ENCODE measurements around the gene GPR151.

Gene GPR151

DNA sequence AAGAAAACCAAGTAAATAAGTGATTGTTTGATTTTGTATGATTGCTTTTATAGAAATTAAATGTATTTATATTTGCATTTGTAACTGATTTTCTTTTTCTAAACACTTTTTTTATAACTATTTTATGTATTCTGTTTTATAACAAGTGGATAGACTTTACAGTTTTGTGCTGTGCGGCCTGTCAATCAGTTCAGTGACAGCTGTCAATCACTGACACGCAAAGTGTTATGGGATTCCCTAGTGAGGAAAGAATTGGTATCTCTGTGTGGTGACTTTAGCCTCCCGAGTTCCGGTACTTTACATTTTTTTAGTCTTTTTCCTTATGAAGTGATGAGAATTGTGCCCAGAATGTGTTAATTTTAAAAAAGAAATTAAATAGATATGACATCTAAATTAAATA is 16.3 kb downstream of the GPR151 start:
- no peak overlapping the region for H3K4me3 ChIP-seq (ENCODE audit: low read depth, low read length)
- TF ChIP-seq, protein P1, sequence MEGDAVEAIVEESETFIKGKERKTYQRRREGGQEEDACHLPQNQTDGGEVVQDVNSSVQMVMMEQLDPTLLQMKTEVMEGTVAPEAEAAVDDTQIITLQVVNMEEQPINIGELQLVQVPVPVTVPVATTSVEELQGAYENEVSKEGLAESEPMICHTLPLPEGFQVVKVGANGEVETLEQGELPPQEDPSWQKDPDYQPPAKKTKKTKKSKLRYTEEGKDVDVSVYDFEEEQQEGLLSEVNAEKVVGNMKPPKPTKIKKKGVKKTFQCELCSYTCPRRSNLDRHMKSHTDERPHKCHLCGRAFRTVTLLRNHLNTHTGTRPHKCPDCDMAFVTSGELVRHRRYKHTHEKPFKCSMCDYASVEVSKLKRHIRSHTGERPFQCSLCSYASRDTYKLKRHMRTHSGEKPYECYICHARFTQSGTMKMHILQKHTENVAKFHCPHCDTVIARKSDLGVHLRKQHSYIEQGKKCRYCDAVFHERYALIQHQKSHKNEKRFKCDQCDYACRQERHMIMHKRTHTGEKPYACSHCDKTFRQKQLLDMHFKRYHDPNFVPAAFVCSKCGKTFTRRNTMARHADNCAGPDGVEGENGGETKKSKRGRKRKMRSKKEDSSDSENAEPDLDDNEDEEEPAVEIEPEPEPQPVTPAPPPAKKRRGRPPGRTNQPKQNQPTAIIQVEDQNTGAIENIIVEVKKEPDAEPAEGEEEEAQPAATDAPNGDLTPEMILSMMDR (IDR thresholded peaks at IDR 0.05; ENCODE audit: low read depth, low read length): no peak

DNA sequence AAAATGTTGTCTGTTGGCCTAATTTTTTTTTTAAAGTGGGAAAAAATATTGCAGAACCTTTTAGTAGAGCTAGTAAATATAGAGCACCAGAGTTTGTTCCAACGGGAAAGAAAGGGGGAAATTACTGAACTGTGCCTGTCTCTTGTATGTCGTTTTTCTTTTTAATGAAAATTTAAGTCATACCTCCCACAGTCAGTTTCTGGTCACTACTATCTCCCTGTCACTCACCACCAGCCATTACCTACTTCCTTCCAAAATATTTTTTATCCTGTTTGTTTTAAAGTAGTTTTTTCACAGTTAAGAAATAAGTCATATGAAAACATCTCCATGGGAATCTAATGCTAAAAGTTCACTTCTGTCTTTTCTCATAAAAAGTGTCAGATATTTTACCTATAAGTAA is 21.3 kb downstream of the GPR151 start:
- H3K4me3 ChIP-seq (ENCODE audit: low read depth, low read length): no peak overlapping the region
- TF ChIP-seq, protein P1 (IDR thresholded peaks at IDR 0.05; ENCODE audit: low read depth, low read length): no peak

DNA sequence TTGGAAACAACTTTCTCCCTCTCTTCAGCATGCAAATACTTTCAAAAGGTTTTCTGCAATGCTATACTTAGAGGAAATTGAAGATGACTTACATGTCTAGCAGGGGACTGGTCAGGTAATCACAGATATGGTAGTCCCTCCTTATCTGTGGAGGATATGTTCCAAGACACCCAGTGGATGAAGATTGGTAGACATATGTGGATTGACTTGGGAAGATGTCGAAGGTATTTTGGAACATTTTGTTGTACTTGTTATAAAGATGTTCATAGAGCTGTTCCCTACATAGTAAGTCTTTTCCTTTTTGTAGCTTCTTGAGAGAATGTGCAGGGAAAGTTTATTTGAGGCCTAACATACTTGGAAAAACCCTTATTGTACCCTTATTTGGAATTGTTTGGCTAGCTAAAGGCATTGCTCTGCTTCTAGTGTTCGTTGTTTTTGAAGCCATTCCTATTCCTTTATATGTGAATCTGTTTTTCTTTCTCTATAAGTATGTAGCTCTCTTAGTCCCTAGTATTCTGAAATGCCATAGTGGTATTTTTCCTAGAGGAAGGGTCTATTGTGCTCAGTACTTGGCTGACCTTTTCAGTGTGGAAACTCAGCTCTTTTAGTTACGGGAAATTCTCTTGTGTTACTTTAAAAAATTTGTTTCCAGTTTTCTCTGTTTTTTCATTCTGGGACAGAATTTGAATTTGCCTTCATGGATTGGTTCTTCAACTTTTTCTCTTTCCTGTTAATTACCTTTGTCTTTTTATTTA is 25.7 kb downstream of the GPR151 start:
- TF ChIP-seq, protein P1 (IDR thresholded peaks at IDR 0.05; ENCODE audit: low read depth, low read length): no peak
- H3K4me3 ChIP-seq (ENCODE audit: low read depth, low read length): no peak overlapping the region

DNA sequence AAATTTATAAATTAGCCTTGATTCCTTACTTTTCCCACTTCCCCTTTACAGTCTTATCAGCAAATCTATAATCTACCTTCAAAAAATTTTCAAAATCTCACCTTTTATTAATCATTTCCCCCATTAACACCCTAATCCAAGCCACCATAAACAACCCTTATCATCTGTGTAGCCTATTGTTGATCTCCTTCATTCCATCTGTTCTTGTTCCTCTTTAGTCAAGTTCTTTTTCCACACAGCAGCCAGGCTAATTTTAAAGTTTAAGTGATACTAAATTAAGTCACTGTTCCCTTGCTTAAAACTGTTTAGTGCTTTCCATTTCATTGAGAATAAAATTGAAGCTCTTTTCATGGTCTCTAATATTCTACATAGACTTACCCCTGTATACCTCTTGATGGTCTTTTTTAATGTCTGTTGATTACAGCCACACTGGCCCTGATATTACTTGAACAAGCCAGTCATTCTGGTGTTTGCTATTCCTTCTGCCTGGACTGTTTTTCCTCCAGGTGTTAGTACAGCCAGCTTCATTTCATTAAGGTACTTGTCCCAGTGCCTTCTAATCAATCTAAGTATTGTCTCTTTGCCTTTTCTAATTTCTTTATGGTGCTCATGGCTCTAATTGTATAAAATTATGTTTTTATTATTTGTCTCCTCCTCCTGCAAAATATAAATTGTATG is 31.1 kb downstream of the GPR151 start:
- TF ChIP-seq, protein P1 (IDR thresholded peaks at IDR 0.05; ENCODE audit: low read depth, low read length): no peak
- H3K4me3 ChIP-seq (ENCODE audit: low read depth, low read length): no peak overlapping the region

DNA sequence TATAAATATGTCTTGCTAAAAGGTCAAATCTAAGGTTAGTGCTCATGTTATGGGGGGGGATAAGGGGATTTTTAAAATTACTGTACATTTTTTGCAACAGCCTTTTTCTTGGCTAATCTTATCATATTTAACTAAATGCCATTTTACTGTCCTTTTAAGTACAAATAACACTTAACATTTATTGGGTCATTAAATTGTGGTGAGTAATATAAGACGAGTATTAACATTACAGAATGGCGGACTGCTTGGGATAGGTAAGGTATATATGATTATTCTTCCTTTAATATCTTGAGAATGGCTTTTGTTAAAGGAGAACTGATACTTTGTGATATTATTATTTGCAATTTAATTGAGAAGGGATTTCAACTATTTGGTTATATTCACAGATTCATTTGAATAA is 33.2 kb downstream of the GPR151 start:
- TF ChIP-seq, protein P1 (IDR thresholded peaks at IDR 0.05; ENCODE audit: low read depth, low read length): no peak
- H3K4me3 ChIP-seq (ENCODE audit: low read depth, low read length): no peak overlapping the region

DNA sequence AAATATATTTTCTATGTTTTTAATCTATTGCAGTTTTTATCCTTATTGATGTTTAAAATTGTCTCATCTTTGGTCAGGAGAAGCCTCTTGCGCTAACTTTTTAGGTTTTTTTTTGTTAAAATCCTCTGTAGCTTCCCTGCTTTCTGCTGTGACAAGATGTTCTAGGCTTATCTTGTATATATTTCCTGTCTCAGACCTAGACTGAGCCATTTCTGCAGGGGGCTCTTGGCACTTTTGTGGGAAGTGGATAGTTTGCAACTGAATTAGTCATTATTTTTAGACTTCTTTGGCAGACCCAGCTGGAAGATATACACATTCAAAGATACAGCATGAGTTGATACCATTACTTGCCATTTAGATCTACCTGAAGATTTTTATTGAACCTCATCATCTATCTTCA is 40.1 kb downstream of the GPR151 start:
- H3K4me3 ChIP-seq (ENCODE audit: low read depth, low read length): no peak overlapping the region
- TF ChIP-seq, protein P1 (IDR thresholded peaks at IDR 0.05; ENCODE audit: low read depth, low read length): no peak

DNA sequence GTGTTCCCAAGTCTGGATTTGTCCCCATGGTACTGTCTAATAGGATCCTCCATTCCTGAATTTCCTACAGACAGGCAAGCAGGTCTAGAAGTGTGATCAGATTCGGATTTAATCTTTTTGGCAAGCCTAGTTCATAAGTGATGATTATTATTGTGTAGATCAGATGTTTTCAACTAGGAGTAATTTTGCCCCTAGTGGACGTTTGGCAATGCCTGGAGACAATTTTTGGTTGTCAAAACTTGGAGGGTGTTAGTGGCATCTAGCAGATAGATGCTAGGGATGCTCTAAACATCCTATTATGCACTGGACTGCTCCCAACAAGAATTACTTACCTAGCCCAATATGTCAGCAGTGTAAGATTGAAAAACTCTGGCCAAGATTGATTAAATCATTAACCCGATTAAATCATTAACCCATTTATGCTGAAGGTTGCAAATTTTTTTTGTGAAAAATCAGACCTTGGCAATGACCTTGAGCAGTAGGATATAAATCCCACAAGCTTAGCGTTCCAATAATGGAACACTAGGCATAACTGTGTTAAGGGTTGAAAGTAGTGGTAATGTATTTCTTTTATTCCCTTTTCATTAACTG is 40.7 kb downstream of the GPR151 start:
- H3K4me3 ChIP-seq (ENCODE audit: low read depth, low read length): no peak overlapping the region
- TF ChIP-seq, protein P1 (IDR thresholded peaks at IDR 0.05; ENCODE audit: low read depth, low read length): no peak

Measured in WI38 (cell line).